ENCODE measurements around the gene ADRA2C. TPM values are rescaled to one million over a fixed set of nuclear protein-coding genes. Genes with fewer than 3 reads are reported as not detected.

The ADRA2C gene
- total RNA-seq, 1 experiment from 2014 or later, result 0.28 TPM

DNA sequence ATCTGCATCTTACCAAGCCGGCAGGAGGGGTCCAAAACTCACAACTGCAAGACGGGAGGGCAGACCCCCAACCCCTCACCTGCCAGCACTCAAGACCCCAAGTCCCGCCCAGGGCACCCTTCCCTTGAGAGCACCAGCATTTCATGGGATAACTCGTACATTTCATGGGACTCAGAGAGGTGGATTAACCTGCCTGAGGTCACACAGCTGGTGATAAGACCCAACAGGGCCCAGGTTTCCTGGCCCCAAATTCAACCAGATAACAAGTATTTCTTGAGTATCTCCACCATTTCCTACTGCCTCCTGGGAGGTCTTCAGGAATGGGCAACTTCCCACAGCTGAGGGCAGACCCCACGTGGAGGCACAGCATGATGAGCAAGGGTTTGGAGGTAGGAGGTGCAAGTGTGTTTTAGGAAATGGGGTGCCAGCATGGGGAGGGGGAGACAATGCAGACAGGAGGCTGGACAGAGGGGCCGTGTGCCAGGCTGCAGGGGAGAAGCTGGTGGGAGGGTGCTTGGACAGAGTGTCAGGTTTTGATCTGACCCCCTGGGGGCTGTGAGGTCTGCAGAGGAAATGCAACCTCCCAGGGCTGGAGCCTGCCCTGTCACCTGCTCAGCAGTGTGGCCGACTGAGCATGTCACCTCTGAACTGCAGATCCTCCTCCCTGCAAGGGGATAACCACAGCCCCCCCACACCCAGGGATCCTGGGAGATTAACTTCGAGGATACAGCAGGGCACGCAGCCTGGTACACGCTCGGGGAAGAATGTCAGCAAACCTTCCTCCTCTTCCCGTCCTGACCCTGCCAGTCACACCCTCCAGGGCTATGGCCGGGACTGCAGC is 4.4 kb downstream of the ADRA2C start:
- CTCF ChIA-PET, result no interaction called here
- no TSS peak for BruUV-seq (replicated peaks)
- intact Hi-C loops (cut with micrococcal nuclease), result no loop called here

GRCh38 chr4:3771164-3771809 is 5.1 kb downstream of the ADRA2C start:
- CTCF ChIA-PET, result no interaction called here
- POLR2A ChIA-PET, result no interaction called here
- Mint-ChIP-seq H3K27ac (ENCODE audit: low read depth, unreplicated experiment) (no peak overlapping the region), H3K36me3 (ENCODE audit: insufficient read depth, unreplicated experiment) (no peaks in the 10 kb centered on the region), H3K4me1 (ENCODE audit: insufficient read depth, unreplicated experiment) (no peaks in the 10 kb centered on the region), H3K27me3 (ENCODE audit: insufficient read depth, unreplicated experiment) (no peaks in the 10 kb centered on the region), H3K4me3 (ENCODE audit: unreplicated experiment) (no peak overlapping the region), H3K9me3 (ENCODE audit: unreplicated experiment) (no peaks in the 10 kb centered on the region)
- intact Hi-C loops (cut with micrococcal nuclease), result no loop called here
- no peak for DNase-seq (ENCODE audit: unreplicated experiment)
- BruUV-seq (replicated peaks), result no TSS peak
- TF ChIP-seq CTCF (IDR thresholded peaks at IDR 0.05; ENCODE audit: unreplicated experiment), result no peak

More for the DNA sequence above, 4.4 kb downstream of the ADRA2C start:
- H3K27ac Mint-ChIP-seq (ENCODE audit: low read depth, unreplicated experiment), result no peak overlapping the region
- no peak for DNase-seq (ENCODE audit: unreplicated experiment)
- no peak for TF ChIP-seq CTCF (IDR thresholded peaks at IDR 0.05; ENCODE audit: unreplicated experiment)
- no peaks in the 10 kb centered on the region for H3K36me3 Mint-ChIP-seq (ENCODE audit: insufficient read depth, unreplicated experiment)
- no peaks in the 10 kb centered on the region for H3K9me3 Mint-ChIP-seq (ENCODE audit: unreplicated experiment)
- POLR2A ChIA-PET, result no interaction called here
- no peak overlapping the region for H3K4me3 Mint-ChIP-seq (ENCODE audit: unreplicated experiment)
- no peaks in the 10 kb centered on the region for H3K4me1 Mint-ChIP-seq (ENCODE audit: insufficient read depth, unreplicated experiment)
- H3K27me3 Mint-ChIP-seq (ENCODE audit: insufficient read depth, unreplicated experiment), result no peaks in the 10 kb centered on the region

GRCh38 chr4:3771939-3772495 is 5.8 kb downstream of the ADRA2C start:
- CTCF ChIA-PET, result interaction anchor here (0.6 kb wide), 1 partner anchor 579 kb away, joined by 3 read pairs; no protein-coding TSS in a partner anchor
- POLR2A ChIA-PET, result no interaction called here
- H3K27me3 Mint-ChIP-seq (ENCODE audit: insufficient read depth, unreplicated experiment), result peaks cover 4% of the 10 kb centered on the region
- intact Hi-C loops (cut with micrococcal nuclease), result no loop called here
- H3K4me3 Mint-ChIP-seq (ENCODE audit: unreplicated experiment), result no peak overlapping the region
- no TSS peak for BruUV-seq (replicated peaks)
- DNase-seq (ENCODE audit: unreplicated experiment), result no peak
- H3K36me3 Mint-ChIP-seq (ENCODE audit: insufficient read depth, unreplicated experiment), result no peaks in the 10 kb centered on the region
- H3K9me3 Mint-ChIP-seq (ENCODE audit: unreplicated experiment), result no peaks in the 10 kb centered on the region
- no peak for TF ChIP-seq CTCF (IDR thresholded peaks at IDR 0.05; ENCODE audit: unreplicated experiment)
- no peaks in the 10 kb centered on the region for H3K4me1 Mint-ChIP-seq (ENCODE audit: insufficient read depth, unreplicated experiment)
- no peak overlapping the region for H3K27ac Mint-ChIP-seq (ENCODE audit: low read depth, unreplicated experiment)

- Mint-ChIP-seq H3K27ac (ENCODE audit: low read depth, unreplicated experiment) (no peak overlapping the region), H3K36me3 (ENCODE audit: insufficient read depth, unreplicated experiment) (no peaks in the 10 kb centered on the region), H3K4me3 (ENCODE audit: unreplicated experiment) (no peak overlapping the region), H3K4me1 (ENCODE audit: insufficient read depth, unreplicated experiment) (no peaks in the 10 kb centered on the region), H3K27me3 (ENCODE audit: insufficient read depth, unreplicated experiment) (peaks cover 10% of the 10 kb centered on the region), H3K9me3 (ENCODE audit: unreplicated experiment) (no peaks in the 10 kb centered on the region)
- ChIA-PET CTCF (interaction anchor here (0.6 kb wide), 1 partner anchor 579 kb away, joined by 3 read pairs; no protein-coding TSS in a partner anchor), POLR2A (no interaction called here)
- TF ChIP-seq CTCF (IDR thresholded peaks at IDR 0.05; ENCODE audit: unreplicated experiment), result no peak
- intact Hi-C loops (cut with micrococcal nuclease), result no loop called here
- BruUV-seq (replicated peaks), result no TSS peak
- no peak for DNase-seq (ENCODE audit: unreplicated experiment)
Measured at GRCh38 chr4:3772632-3773031, 6.4 kb downstream of the ADRA2C start.

Measured in MCF 10A (cell line).